HG02970 (cell line): ENCODE results near the gene TSC22D1.

ENCODE experiments used
- ATAC-seq: cut with Tn5 transposase; IDR thresholded peaks from one replicate; pipeline ENCODE4 v1.9.1; 2021; ENCODE audit warnings: mild to moderate bottlenecking, moderate library complexity, moderate number of reproducible peaks; ENCODE audit not compliant: unreplicated experiment, low FRiP score

Gene TSC22D1

GRCh38 chr13:44389876-44390275 lies 186.3 kb downstream of the TSC22D1 start:
- ATAC-seq, result no peak

DNA sequence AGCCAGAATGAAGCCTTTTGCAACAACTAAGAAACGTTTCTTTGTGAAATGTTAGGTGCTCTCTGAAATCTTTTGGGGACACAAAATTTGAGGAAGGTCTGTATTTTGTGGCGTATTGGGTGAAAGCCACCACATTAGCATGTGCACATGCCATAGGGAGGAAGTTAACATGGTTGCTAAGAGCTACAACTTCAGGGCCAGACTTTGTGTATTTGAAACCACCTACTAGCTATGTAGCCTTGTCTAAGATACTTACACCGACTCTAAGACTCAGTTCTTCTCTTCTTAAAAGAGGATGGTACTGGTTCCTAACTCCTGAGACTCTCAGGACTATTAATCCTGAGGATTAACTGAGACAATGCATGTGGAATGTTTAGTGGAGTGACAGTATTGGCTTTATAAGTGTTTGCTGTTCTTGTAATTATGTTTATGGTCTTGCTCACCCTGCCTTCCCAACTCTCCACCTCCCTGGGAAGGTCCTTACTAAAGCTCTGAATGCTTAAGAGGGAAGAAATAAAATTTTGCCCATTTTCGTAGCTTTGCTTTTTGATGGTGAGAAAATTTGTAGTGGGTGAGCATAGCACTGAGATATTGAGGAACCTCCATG lies 187.0 kb downstream of the TSC22D1 start:
- no peak for ATAC-seq

- no peak for ATAC-seq
Measured at GRCh38 chr13:44388427-44389059, 187.6 kb downstream of the TSC22D1 start.

- no peak for ATAC-seq
Measured at GRCh38 chr13:44386913-44387556, 189.1 kb downstream of the TSC22D1 start.

DNA sequence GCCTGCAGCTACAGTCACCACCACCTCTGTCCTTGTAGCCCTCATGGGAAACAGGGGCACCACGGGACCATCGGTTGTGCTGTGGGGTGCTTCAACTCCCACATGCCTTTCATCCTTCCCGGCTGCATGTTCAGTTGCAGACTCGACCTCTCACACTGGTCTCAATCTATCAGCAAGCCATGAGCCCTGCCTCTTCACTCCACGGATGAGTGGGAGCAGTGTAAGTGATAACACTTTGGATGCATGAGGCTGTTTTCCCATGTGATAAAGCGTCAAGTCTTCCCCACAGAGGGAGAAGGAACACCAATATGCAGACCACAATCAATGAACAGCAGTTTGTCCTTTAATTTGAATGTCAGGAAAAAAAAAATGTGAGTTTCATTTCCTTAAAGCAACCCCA lies 190.3 kb downstream of the TSC22D1 start:
- no peak for ATAC-seq

DNA sequence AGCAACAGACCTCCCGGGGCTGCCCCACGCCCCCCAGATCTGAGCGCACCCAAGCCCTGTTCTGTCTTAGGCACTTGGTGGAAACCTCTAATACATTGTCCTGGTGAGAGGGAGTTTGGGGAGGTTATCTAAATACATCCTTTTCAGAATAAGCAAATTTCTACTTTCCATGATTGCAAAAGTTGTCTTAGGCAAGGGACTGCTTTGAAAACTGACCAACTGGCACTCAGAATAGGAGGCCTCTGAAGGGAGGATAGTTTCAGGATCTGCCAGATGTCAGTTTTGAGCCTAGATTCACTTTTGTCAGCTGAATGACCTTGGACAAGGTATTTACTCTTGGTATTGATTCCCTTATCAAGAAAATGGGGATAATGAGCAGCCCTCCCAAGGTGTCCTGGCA lies 190.7 kb downstream of the TSC22D1 start:
- no peak for ATAC-seq

GRCh38 chr13:44384778-44385177 lies 191.4 kb downstream of the TSC22D1 start:
- ATAC-seq, result no peak

DNA sequence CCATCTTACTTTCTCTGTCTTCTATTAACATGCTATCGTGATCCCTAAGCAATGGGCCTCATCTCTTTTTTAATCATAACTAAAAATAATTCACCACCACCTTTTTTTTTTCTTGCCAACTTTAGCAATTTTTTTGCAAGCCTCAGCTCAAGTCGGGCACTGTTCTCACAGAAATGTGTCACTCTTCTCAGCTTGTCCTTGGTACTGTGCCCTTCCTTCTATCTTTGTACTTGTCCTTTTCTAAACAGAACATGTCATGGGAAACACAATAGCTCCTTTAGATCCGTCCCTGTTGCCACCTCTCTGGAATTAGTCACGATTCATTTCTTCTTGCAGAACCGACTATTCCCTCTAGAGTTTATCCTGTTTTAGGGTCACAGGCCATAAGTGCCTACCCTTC lies 192.2 kb downstream of the TSC22D1 start:
- ATAC-seq, result no peak

DNA sequence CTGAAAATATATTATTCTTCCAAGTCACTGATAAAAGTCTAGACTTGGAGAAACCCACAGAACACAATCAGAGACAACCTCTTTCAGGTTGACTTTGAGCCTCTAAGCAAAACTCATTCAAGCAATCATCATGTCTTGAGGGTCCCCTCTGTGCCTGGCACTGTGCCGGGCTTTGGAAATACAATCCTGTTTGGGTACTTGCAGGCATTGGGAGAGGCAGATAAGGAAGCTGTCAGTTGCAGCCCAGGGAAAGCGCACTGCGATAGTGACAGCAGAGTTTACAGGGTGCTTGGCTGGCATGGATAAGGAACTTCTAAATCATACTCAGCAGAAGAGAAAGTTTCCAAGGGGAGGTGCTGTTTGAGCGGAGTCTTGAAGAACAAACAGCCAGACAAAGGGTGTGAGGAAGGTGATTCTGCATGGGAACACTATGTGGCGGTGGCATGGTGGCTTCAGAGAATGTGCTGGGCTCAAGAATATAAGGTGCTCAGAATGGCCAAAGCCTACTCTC lies 193.4 kb downstream of the TSC22D1 start:
- ATAC-seq, result no peak
